HepG2 (cell line): ENCODE results near the gene SRXN1. TPM values are rescaled to one million over a fixed set of nuclear protein-coding genes. Genes with fewer than 3 reads are reported as not detected.
A peak's percentile ranks its signal among the peaks of the same experiment; 100 is the strongest.

Experiments used
- CENPT ChIP-seq: sonication (generic); formaldehyde crosslinking; IDR thresholded peaks from 2 replicates; pipeline ENCODE4 v1.8.0; 2022; ENCODE audit warnings: low read depth, mild to moderate bottlenecking, moderate library complexity, missing genetic modification reagents
- FIP1L1 ChIP-seq: fragments of 200-400 bp; formaldehyde crosslinking; IDR thresholded peaks from 2 replicates; pipeline ENCODE4 v1.6.1; 2018; ENCODE audit warnings: low read depth, mild to moderate bottlenecking, low read length, moderate library complexity, borderline replicate concordance; ENCODE audit not compliant: insufficient read depth
- SOX13 ChIP-seq, 3 experiments: fragments of 450-650 bp in 1 of 3; sonication (generic) in 1 of 3; formaldehyde crosslinking in 1 of 3; IDR thresholded peaks in 2 of 3; conservative IDR thresholded peaks in 1 of 3; 2 replicates each; pipeline versions ENCODE4 v1.5.0 to v1.6.1; 2016 to 2020; ENCODE audit warnings: antibody characterized with exemption in 1 of 3, mild to moderate bottlenecking in 1 of 3, missing compliant biosample characterization in 1 of 3, missing genetic modification reagents in 1 of 3, moderate library complexity in 1 of 3
- ZNF350 ChIP-seq: sonication (generic); formaldehyde crosslinking; IDR thresholded peaks from 2 replicates; pipeline ENCODE4 v1.4.0; 2020; ENCODE audit warnings: mild to moderate bottlenecking, low read depth, missing genetic modification reagents, borderline replicate concordance
- polyA plus RNA-seq, 8 experiments: library from polyadenylated mRNA; depleted of rRNA in 3 of 8; stranded (reverse) in 7 of 8; unstranded in 1 of 8; fragments of >200 nt; fragmentation: Illumina TruSeq in 4 of 8; extraction: Trizol in 4 of 8; gene quantifications; 2 replicates each; pipeline versions ENCODE4 v1.2.1 to v1.2.3, GENCODE V29; 2011 to 2016; ENCODE audit warnings: low read depth in 4 of 8, missing spikeins in 1 of 8, mixed read lengths in 1 of 8; ENCODE audit not compliant: insufficient read depth in 1 of 8
- total RNA-seq, 5 experiments: library from RNA; depleted of rRNA; stranded (reverse); fragments of >200 nt; fragmentation: Illumina TruSeq; extraction: Trizol; gene quantifications; 2 replicates each; pipeline ENCODE4 v1.2.3, GENCODE V29; 2016; ENCODE audit warnings: low read depth in 1 of 5
- TF ChIP-seq, protein P1 (sequence below), 2 experiments: fragments of 450-650 bp in 1 of 2; sonication (generic) in 1 of 2; formaldehyde crosslinking in 1 of 2; IDR thresholded peaks; 2 replicates each; pipeline versions ENCODE4 v1.6.1 to v1.8.0; 2016 to 2022; ENCODE audit warnings: antibody characterized with exemption in 1 of 2, mild to moderate bottlenecking in 1 of 2, missing genetic modification reagents in 1 of 2
- TF ChIP-seq, protein P2 (sequence below): sonication (generic); formaldehyde crosslinking; IDR thresholded peaks from 2 replicates; pipeline ENCODE4 v1.4.0; 2020; ENCODE audit warnings: mild to moderate bottlenecking, missing genetic modification reagents
- TF ChIP-seq, protein P3 (sequence below): sonication (generic); formaldehyde crosslinking; IDR thresholded peaks from 2 replicates; pipeline ENCODE4 v1.5.0; 2020; ENCODE audit warnings: mild to moderate bottlenecking, missing genetic modification reagents, borderline replicate concordance

SRXN1 gene
- total and polyA plus RNA-seq, 2 of the 13 experiments (the other 11 are each of a cell fraction or from before 2014, with no cell fraction given) = 29.9 to 87.7 TPM

GRCh38 chr20:642398-643174 lies 10.4 kb downstream of the SRXN1 start (continued):
- TF ChIP-seq, protein P1, sequence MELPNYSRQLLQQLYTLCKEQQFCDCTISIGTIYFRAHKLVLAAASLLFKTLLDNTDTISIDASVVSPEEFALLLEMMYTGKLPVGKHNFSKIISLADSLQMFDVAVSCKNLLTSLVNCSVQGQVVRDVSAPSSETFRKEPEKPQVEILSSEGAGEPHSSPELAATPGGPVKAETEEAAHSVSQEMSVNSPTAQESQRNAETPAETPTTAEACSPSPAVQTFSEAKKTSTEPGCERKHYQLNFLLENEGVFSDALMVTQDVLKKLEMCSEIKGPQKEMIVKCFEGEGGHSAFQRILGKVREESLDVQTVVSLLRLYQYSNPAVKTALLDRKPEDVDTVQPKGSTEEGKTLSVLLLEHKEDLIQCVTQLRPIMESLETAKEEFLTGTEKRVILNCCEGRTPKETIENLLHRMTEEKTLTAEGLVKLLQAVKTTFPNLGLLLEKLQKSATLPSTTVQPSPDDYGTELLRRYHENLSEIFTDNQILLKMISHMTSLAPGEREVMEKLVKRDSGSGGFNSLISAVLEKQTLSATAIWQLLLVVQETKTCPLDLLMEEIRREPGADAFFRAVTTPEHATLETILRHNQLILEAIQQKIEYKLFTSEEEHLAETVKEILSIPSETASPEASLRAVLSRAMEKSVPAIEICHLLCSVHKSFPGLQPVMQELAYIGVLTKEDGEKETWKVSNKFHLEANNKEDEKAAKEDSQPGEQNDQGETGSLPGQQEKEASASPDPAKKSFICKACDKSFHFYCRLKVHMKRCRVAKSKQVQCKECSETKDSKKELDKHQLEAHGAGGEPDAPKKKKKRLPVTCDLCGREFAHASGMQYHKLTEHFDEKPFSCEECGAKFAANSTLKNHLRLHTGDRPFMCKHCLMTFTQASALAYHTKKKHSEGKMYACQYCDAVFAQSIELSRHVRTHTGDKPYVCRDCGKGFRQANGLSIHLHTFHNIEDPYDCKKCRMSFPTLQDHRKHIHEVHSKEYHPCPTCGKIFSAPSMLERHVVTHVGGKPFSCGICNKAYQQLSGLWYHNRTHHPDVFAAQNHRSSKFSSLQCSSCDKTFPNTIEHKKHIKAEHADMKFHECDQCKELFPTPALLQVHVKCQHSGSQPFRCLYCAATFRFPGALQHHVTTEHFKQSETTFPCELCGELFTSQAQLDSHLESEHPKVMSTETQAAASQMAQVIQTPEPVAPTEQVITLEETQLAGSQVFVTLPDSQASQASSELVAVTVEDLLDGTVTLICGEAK (IDR thresholded peaks at IDR 0.05) = no peak
- TF ChIP-seq, protein P1 (CRISPR knock-in tag; IDR thresholded peaks at IDR 0.05) = no peak
- TF ChIP-seq, protein P2, sequence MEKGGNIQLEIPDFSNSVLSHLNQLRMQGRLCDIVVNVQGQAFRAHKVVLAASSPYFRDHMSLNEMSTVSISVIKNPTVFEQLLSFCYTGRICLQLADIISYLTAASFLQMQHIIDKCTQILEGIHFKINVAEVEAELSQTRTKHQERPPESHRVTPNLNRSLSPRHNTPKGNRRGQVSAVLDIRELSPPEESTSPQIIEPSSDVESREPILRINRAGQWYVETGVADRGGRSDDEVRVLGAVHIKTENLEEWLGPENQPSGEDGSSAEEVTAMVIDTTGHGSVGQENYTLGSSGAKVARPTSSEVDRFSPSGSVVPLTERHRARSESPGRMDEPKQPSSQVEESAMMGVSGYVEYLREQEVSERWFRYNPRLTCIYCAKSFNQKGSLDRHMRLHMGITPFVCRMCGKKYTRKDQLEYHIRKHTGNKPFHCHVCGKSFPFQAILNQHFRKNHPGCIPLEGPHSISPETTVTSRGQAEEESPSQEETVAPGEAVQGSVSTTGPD (CRISPR knock-in tag) = no peak
- TF ChIP-seq SOX13 (IDR thresholded peaks at IDR 0.05) (no peak), SOX13 (CRISPR knock-in tag; conservative IDR thresholded peaks at IDR 0.05 in 1 of 2, IDR thresholded peaks at IDR 0.05 in 1 of 2) (peak in 1 of 2 experiments; percentile 58; a peak in 2 of 4 replicates), CENPT (CRISPR knock-in tag) (no peak), ZNF350 (CRISPR knock-in tag) (no peak), FIP1L1 (no peak)
- TF ChIP-seq, protein P3, sequence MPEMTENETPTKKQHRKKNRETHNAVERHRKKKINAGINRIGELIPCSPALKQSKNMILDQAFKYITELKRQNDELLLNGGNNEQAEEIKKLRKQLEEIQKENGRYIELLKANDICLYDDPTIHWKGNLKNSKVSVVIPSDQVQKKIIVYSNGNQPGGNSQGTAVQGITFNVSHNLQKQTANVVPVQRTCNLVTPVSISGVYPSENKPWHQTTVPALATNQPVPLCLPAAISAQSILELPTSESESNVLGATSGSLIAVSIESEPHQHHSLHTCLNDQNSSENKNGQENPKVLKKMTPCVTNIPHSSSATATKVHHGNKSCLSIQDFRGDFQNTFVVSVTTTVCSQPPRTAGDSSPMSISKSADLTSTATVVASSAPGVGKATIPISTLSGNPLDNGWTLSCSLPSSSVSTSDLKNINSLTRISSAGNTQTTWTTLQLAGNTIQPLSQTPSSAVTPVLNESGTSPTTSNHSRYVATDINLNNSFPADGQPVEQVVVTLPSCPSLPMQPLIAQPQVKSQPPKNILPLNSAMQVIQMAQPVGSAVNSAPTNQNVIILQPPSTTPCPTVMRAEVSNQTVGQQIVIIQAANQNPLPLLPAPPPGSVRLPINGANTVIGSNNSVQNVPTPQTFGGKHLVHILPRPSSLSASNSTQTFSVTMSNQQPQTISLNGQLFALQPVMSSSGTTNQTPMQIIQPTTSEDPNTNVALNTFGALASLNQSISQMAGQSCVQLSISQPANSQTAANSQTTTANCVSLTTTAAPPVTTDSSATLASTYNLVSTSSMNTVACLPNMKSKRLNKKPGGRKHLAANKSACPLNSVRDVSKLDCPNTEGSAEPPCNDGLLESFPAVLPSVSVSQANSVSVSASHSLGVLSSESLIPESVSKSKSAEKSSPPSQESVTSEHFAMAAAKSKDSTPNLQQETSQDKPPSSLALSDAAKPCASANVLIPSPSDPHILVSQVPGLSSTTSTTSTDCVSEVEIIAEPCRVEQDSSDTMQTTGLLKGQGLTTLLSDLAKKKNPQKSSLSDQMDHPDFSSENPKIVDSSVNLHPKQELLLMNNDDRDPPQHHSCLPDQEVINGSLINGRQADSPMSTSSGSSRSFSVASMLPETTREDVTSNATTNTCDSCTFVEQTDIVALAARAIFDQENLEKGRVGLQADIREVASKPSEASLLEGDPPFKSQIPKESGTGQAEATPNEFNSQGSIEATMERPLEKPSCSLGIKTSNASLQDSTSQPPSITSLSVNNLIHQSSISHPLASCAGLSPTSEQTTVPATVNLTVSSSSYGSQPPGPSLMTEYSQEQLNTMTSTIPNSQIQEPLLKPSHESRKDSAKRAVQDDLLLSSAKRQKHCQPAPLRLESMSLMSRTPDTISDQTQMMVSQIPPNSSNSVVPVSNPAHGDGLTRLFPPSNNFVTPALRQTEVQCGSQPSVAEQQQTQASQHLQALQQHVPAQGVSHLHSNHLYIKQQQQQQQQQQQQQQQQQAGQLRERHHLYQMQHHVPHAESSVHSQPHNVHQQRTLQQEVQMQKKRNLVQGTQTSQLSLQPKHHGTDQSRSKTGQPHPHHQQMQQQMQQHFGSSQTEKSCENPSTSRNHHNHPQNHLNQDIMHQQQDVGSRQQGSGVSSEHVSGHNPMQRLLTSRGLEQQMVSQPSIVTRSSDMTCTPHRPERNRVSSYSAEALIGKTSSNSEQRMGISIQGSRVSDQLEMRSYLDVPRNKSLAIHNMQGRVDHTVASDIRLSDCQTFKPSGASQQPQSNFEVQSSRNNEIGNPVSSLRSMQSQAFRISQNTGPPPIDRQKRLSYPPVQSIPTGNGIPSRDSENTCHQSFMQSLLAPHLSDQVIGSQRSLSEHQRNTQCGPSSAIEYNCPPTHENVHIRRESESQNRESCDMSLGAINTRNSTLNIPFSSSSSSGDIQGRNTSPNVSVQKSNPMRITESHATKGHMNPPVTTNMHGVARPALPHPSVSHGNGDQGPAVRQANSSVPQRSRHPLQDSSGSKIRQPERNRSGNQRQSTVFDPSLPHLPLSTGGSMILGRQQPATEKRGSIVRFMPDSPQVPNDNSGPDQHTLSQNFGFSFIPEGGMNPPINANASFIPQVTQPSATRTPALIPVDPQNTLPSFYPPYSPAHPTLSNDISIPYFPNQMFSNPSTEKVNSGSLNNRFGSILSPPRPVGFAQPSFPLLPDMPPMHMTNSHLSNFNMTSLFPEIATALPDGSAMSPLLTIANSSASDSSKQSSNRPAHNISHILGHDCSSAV (CRISPR knock-in tag) = no peak
